MM.1S (cell line): ENCODE results near the gene ZC2HC1B.

Experiments used
- DNase-seq: peaks from one replicate; pipeline ENCODE4 v3.0.0-alpha.2; 2015
- H2AFZ ChIP-seq: fragments of 300-600 bp; sonication (generic); 2 replicates; pipeline ENCODE4 v1.6.0; 2016; ENCODE audit warnings: antibody characterized with exemption, low read length
- H3F3A ChIP-seq: fragments of 300-600 bp; sonication (generic); 2 replicates; pipeline ENCODE4 v1.6.1; 2016; ENCODE audit warnings: mild to moderate bottlenecking, antibody characterized with exemption, low read length, moderate library complexity, mixed read lengths; ENCODE audit not compliant: insufficient read depth
- H3K27ac ChIP-seq: fragments of 300-600 bp; sonication (generic); 2 replicates; pipeline ENCODE4 v1.5.1; 2016; ENCODE audit warnings: mild to moderate bottlenecking, low read length
- H3K27me3 ChIP-seq: fragments of 300-600 bp; sonication (generic); replicated peaks from 2 replicates; pipeline ENCODE4 v1.6.0; 2016; ENCODE audit warnings: low read length; ENCODE audit not compliant: insufficient read depth
- H3K36me3 ChIP-seq: fragments of 300-600 bp; sonication (generic); replicated peaks from 2 replicates; pipeline ENCODE4 v1.6.1; 2016; ENCODE audit warnings: mild to moderate bottlenecking, low read length, mixed read lengths; ENCODE audit not compliant: insufficient read depth
- H3K4me1 ChIP-seq: fragments of 300-600 bp; sonication (generic); 2 replicates; pipeline ENCODE4 v1.6.1; 2016; ENCODE audit warnings: low read length, mixed read lengths
- H3K4me2 ChIP-seq: fragments of 300-600 bp; sonication (generic); 2 replicates; pipeline ENCODE4 v1.6.0; 2016; ENCODE audit warnings: low read depth, low read length
- H3K4me3 ChIP-seq: fragments of 300-600 bp; sonication (generic); 2 replicates; pipeline ENCODE4 v1.5.1; 2016; ENCODE audit warnings: low read length, mixed read lengths
- H3K79me2 ChIP-seq: fragments of 300-600 bp; sonication (generic); 2 replicates; pipeline ENCODE4 v1.6.1; 2016; ENCODE audit warnings: mixed run types, low read length, mixed read lengths
- H3K9ac ChIP-seq: fragments of 300-600 bp; sonication (generic); 2 replicates; pipeline ENCODE4 v1.6.1; 2016; ENCODE audit warnings: low read length, mixed read lengths
- H3K9me2 ChIP-seq: fragments of 300-600 bp; sonication (generic); replicated peaks from 2 replicates; pipeline ENCODE4 v1.6.1; 2016; ENCODE audit warnings: mild to moderate bottlenecking, low read length, mixed read lengths; ENCODE audit not compliant: insufficient read depth
- H3K9me3 ChIP-seq: fragments of 300-600 bp; sonication (generic); replicated peaks from 2 replicates; pipeline ENCODE4 v1.6.1; 2016; ENCODE audit warnings: mild to moderate bottlenecking, low read length, mixed read lengths; ENCODE audit not compliant: insufficient read depth
- H4K20me1 ChIP-seq: fragments of 300-600 bp; sonication (generic); 2 replicates; pipeline ENCODE4 v1.6.1; 2016; ENCODE audit warnings: mild to moderate bottlenecking, low read length, moderate library complexity, mixed read lengths; ENCODE audit not compliant: insufficient read depth
- CTCF ChIP-seq: fragments of 300-600 bp; sonication (generic); IDR thresholded peaks from 2 replicates; pipeline ENCODE4 v1.5.1; 2016; ENCODE audit warnings: antibody characterized with exemption, low read length, mixed read lengths
- EZH2 ChIP-seq: fragments of 300-600 bp; sonication (generic); optimal IDR thresholded peaks from 2 replicates; pipeline ENCODE3; 2017; ENCODE audit warnings: low read depth, mild to moderate bottlenecking, antibody characterized with exemption, low read length, mixed read lengths
- EZH2phosphoT487 ChIP-seq: fragments of 300-600 bp; sonication (generic); IDR thresholded peaks from 2 replicates; pipeline ENCODE4 v1.6.1; 2018; ENCODE audit warnings: antibody characterized with exemption, low read length

ZC2HC1B gene

DNA sequence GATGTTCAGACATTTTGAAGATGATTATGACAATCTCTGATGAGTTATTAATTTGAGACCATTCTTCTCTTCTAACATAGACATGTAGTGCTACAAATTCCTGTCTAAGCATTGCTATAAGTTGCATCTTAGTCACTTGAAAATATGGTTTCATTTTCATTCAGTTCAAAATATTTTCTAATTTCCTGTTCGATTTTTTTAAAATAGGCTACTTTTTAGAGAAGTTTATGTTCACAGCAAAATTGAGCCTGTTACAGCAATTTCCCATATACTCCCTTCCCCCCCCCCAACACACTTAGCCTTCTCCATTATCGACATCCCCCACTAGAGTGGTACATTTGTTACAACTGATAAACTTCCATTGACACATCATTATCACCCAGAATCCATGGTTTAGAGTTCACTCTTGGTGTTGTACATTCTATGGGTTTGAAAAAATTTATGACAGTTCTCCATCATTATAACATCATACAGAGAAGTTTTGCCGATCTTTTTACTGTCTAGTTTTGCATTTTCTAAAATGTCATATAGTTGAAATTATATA is 112.6 kb downstream of the ZC2HC1B start:
- H4K20me1 ChIP-seq, result no peaks in the 10 kb centered on the region
- H3K9ac ChIP-seq, result no peak overlapping the region
- no peaks in the 10 kb centered on the region for H3K9me2 ChIP-seq
- DNase-seq, result no peak
- H3K27me3 ChIP-seq, result no peaks in the 10 kb centered on the region
- no peaks in the 10 kb centered on the region for H3K4me1 ChIP-seq
- H2AFZ ChIP-seq, result no peak overlapping the region
- H3K36me3 ChIP-seq, result no peaks in the 10 kb centered on the region
- no peak overlapping the region for H3K4me3 ChIP-seq
- H3K79me2 ChIP-seq, result no peaks in the 10 kb centered on the region
- no peak overlapping the region for H3K27ac ChIP-seq
- H3F3A ChIP-seq, result no peaks in the 10 kb centered on the region
- no peaks in the 10 kb centered on the region for H3K9me3 ChIP-seq
- TF ChIP-seq EZH2phosphoT487 (no peak), CTCF (no peak), EZH2 (no peak)
- H3K4me2 ChIP-seq, result no peak overlapping the region; the same call in 1 of the 2 replicates

DNA sequence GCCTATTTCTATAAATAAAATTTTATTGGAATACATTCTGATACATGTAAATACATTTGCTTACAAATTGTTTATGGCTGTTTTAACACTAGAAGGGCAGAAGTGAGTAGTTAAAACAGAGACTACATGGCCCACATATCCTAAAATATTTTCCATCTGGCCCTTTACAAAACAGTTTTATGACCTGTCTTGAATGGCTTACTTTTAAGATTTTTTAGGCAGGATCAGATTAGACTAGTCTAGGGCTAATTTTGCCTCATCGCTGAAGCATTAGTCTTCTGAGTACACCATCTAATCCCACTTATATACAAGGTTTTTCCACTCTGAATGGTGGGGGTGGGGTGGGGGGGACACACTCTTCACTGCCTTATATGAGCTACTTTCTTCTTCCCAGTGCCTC is 116.6 kb downstream of the ZC2HC1B start:
- H3K79me2 ChIP-seq, result no peaks in the 10 kb centered on the region
- H3K9me3 ChIP-seq, result no peaks in the 10 kb centered on the region
- no peak for TF ChIP-seq EZH2
- no peak for TF ChIP-seq EZH2phosphoT487
- no peak for TF ChIP-seq CTCF
- no peak overlapping the region for H2AFZ ChIP-seq
- H3K27ac ChIP-seq, result no peak overlapping the region
- no peak overlapping the region for H3K9ac ChIP-seq
- no peaks in the 10 kb centered on the region for H3K9me2 ChIP-seq
- no peak overlapping the region for H3K4me2 ChIP-seq
- no peaks in the 10 kb centered on the region for H3F3A ChIP-seq
- DNase-seq, result no peak
- H3K4me1 ChIP-seq, result no peaks in the 10 kb centered on the region
- H3K27me3 ChIP-seq, result no peaks in the 10 kb centered on the region
- no peaks in the 10 kb centered on the region for H3K36me3 ChIP-seq
- no peaks in the 10 kb centered on the region for H4K20me1 ChIP-seq
- H3K4me3 ChIP-seq, result no peak overlapping the region

GRCh38 chr6:143982968-143983367 is 118.7 kb downstream of the ZC2HC1B start:
- no peaks in the 10 kb centered on the region for H3K79me2 ChIP-seq
- H3K27ac ChIP-seq, result no peak overlapping the region
- H3K9me2 ChIP-seq, result no peaks in the 10 kb centered on the region
- no peaks in the 10 kb centered on the region for H3K27me3 ChIP-seq
- no peaks in the 10 kb centered on the region for H3F3A ChIP-seq
- no peaks in the 10 kb centered on the region for H3K9me3 ChIP-seq
- no peak overlapping the region for H3K4me2 ChIP-seq
- H2AFZ ChIP-seq, result no peak overlapping the region
- TF ChIP-seq EZH2 (no peak), EZH2phosphoT487 (no peak), CTCF (no peak)
- no peaks in the 10 kb centered on the region for H3K4me1 ChIP-seq
- H3K36me3 ChIP-seq, result no peaks in the 10 kb centered on the region
- H3K4me3 ChIP-seq, result no peak overlapping the region
- DNase-seq, result no peak
- no peaks in the 10 kb centered on the region for H4K20me1 ChIP-seq
- no peak overlapping the region for H3K9ac ChIP-seq
